Frontal cortex (tissue), 4 donors: Measurements from ENCODE around the gene DEPDC7. TPM values are rescaled to one million over a fixed set of nuclear protein-coding genes. Genes with fewer than 3 reads are reported as not detected.
A peak's percentile ranks its signal among the peaks of the same experiment; 100 is the strongest.
"Not testable (repeated sequence)": the region's sequence is repeated elsewhere in the genome, so short reads cannot be mapped to it uniquely, and the experiment has no call there.

Experiments used
- DNase-seq, 2 donors: peaks; one replicate each; pipeline ENCODE4 v3.0.0; 2012; ENCODE audit warnings: low spot score in 2 of 2
- FAIRE-seq: peaks from 2 replicates; lab custom pipeline; 2012; peaks lifted over from hg19 to GRCh38; lab: Jason Lieb, UNC
- total RNA-seq: library from RNA; depleted of rRNA; stranded (reverse); fragments of >200 nt; gene quantifications from one replicate; pipeline ENCODE4 v1.2.3, GENCODE V29; 2014
- donor health status: control.
- donor health status: control.
- donor health status: control.

The DEPDC7 gene
- total RNA-seq, 1 donor from 2014 or later: 1.6 TPM

DNA sequence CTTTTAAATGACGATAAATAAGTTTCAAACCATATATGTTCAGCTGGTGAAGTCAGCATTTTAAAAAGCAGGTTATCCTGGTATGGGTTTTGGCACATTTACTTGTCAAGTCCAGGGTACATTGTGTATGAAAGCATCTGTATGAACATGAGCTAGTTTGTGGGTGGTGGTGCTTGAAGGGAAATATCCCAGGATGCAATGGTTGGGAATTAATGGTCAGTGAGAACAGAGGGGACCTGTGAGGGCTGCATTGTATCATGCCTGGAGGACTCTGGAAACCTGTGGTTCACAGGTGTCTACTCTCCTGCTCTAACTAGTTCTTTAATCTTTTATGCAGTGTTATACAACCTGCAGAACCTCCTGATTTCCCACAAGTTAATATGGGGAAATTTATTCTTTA, 5.8 kb downstream of the DEPDC7 start:
- DNase-seq (no peak), FAIRE-seq (no peak)

DNA sequence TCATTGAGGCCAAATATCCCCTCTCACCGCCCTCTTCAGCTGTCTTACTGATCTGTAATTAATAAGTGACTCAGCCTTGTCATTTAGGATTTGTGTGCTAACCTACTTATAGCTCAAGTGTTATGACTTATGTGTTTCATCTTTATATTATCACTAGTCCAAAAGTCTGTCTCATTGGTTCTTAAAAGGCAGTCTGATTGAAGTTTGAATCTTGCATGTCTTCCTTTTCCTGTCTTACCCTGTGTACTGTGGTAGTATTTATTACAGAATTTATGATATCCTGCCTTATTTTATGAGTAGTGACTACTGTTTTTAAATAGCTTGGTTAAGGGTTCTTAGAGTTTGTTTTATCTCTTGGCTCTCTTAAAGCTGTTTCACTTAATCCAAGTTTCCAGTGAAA, 6.3 kb downstream of the DEPDC7 start:
- DNase-seq (no peak), FAIRE-seq (no peak)

DNA sequence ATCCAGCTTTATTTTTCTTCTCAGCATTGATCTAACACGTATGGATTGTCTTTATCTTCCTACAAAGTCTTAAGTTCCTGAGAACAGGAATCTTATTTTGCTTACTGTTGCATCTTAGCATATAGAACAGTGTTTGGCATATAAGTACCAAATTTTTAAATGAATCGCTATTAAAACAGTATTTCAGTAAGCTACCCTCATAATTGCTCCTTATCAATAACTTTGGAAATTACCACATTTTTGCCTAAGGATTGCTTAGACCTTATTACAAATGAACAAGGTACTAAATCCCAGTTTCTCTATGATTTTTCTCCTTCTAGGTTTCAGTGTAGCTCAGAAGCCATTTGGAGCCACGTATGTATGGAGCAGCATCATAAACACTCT, 9.7 kb downstream of the DEPDC7 start:
- no peak for FAIRE-seq
- no peak for DNase-seq

DNA sequence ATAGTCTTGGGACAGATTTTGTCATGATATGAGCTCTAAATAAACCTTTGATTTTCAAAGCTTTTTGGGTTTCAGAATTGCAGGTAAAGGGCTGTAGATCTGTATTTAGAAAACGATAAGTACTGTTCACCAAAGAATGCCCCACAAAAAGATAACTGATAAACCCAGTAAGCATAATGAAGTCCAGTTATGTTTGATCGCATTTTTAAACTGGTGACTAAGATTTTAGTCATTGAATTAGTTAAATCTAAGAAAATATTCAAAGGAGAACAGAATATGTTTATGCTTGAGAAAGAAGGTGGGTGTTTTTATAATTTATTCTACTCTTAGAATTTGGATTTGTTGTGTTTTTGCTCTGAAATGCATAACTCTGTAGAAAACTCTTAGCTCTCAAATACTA, 11.6 kb downstream of the DEPDC7 start:
- DNase-seq (no peak), FAIRE-seq (no peak)

DNA sequence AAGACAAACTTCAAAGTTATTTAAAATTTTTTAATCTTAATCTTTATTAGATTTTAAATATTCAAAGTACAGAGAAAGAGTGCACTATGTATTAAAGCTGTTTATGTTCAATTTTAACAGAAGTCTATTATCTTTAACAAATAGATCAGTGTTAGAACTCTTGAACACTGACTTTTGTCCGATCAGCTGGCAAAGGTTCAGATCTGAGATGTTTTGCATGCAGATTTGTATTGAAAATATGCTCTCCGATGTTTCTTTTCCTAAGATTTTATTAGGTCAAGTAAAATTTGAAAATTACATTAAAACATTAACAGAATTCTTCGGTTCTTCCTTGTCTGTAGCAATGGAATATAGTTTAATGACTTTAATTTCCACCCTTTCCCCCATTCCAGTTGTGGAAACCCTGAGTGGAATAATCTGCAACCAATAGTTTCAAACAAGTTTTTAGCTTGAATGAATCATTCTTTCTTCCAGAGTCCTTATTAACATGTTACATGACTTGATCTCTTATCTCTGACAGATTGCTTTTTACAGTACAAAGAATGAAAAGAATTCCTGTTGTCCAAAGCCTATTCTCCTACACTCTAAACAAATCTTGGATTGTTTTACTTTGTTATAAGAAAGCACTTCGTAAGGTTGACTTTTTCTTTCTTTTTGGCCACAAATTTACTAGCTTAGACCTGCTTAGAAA, 12.3 kb downstream of the DEPDC7 start:
- peak; percentile 45 for FAIRE-seq

DNA sequence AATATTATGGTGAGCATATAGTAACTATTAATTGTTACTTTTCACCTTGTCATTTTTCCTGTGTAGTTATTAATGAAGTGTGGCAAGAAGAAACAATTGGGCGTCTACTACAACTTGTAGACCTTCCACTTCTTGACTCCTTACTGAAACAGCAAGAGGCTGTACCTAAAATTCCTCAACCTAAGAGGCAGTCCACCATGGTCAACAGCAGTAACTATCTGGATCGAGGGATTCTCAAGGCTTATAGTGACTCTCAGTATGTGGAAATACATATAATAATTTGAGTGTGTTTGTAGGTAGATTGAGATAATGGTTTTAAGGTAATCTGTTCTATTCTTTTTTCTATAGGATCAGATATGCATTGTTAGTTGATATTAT, 12.8 kb downstream of the DEPDC7 start:
- no peak for DNase-seq
- no peak for FAIRE-seq

More for the DNA sequence above, 12.3 kb downstream of the DEPDC7 start:
- DNase-seq: no peak

DNA sequence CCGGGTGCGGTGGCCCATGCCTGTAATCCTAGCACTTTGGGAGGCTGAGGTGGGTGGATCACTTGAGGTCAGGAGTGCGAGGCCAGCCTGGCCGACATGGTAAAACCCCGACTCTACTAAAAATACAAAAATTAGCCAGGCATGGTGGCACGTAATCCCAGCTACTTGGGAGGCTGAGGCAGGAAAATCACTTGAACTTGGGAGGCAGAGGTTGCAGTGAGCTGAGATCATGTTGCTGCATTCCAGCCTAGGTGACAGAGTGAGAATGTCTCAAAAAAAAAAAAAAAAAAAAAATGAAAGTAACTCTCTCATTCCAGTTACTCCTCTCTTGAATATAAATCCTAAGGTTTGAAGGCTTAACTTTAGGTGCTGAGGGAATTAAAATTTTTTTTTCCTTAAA, 13.5 kb downstream of the DEPDC7 start:
- DNase-seq, FAIRE-seq: not testable (repeated sequence)

DNA sequence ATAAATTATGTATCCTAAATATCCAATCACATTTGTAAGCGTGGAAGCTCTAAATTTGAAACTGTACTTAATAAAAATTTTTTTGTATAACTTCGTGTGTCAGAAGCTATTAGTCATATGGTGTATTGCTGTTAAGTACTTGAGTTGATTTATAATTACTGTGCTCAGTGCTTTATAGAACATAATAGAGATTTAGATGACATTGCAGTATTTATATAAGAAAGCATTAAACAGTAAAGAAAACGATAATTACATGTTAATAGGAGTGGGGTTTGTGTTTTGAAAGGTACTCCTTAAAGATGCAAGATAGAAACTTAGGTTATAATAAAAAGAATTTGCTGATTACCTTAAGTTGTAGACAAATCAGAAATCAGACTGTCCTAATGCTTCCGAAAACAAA, 17.8 kb downstream of the DEPDC7 start:
- FAIRE-seq (no peak), DNase-seq (no peak)

DNA sequence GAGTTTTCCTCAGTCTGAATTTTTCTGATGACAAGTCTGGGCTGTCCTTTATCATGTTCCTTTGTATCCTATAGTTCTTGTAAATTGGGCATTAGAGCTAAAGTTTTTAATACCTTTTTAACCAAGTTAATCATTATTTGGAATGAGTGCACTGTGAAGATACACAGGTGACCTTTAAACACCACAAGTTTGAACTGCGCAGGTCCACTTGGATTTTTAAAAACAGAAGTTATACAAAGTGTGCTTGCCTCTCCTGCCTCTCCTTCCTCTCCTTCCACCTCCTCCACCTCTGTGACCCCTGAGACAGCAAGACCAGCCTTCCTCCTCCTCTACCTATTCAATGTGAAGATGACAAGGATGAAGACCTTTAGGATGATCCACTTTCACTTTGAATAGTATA, 19.3 kb downstream of the DEPDC7 start:
- DNase-seq: no peak
- FAIRE-seq: no peak

DNA sequence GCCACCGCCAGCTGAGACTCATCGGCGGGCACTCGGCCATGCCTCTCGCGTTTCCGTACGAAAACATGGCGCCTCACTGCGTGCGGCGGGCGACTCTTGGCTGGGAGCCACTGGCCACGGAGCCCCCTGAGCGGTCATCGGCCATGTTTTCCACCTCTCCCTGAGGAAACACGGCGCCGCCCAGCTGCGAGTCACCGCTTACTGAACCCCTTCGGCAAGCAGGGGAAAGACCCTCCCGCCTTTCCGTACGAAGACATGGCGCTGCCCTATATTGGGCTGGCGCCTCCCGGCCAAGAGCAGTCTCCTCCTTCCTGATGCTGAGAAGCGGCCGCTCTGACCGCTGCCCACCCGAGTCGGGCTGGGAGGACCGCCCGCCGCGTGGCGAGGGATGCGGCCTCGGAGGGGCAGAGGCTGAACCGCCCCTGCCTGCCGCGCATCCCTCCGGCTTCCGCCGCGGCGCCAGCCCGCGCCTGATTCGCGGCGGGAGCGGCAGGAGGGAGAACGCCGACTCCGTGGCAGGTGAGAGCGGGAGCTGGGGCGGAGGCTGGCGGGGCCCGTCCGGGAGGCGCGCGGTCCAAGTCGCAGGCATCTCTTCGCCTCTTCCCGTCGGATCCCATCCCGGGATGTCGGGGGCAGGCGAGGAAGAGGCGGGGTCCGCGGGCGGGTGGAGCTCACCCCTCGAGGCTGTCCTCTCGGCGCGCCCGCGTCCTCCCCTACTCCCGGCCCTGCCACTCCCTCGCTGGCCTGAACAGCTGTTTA, 23.8 kb downstream of the DEPDC7 start, which contains the start of gene TCP11L1:
TCP11L1 (plus strand) TSS at position 299 of the 759 bp plus-strand sequence. CDS start 4,202 bp downstream, outside the sequence.
- FAIRE-seq (no peak), DNase-seq (peak; percentile 84)

DNA sequence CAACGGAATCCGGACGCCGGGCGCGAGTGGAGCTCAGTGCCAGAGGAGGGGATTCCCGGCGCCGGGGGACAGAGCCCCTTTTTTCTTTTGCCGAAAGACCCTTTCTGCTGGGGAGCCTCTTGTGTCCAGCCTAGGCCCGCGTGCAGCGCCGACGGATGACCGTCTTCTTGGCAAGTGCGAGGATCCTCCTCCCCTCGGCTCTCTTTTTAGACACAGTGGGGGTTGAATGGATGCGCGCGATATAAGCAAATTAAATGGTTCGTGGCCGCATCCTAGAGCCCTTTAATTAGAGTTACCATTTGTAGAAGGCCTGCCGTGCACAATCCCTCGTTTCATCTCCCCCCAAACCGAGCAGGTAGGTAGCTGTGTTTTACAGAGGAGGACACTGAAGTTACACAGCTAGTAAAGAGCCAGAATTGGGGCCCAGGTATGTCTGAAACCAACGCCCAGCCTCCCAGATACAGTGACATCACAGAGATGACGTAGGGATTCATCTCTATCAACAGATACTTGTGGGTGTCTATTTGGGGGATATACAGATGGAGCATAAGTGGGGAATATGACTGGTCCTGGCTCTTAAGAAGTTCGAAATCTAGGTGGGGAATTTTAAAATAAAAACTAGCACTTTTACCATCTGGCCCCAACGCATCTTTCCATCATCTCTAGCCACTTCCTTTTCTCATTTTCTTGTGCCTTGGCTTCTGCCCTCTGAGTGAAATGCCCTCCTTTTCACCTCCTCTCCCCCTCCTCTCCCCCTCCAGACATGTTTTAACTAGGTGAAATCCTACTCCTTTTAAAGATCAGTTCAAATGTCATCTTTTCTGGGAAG, 24.6 kb downstream of the DEPDC7 start:
- FAIRE-seq (no peak), DNase-seq (peak; percentile 35 to 59)

DNA sequence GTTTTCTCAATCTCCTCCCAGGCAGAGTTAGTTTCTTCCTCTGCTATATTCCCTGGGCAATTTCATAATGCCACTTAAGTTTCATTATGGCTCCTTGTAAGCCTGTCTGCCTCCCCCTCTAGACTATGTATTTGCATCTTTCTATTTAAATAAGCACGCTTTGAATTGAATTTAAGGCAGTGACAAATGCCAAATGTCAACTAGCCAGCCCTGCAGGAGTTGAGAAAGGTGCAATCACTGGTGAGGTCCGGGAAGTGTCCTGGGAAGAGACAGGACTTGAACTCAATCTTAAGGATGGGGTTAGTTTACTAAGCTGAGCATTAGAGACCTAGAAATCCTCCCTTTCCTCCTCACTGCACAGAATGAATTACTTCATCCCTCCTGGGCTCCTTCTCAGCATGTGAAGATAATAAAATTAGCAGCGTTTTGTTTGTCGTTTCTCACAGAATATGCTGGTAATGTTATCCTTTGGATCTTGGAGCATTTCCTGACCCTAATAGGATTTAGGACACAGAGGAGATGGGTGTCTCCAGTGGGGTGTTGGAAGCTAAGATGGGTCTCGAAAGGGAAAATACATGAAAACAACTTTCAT, 25.3 kb downstream of the DEPDC7 start:
- FAIRE-seq (no peak), DNase-seq (no peak)

DNA sequence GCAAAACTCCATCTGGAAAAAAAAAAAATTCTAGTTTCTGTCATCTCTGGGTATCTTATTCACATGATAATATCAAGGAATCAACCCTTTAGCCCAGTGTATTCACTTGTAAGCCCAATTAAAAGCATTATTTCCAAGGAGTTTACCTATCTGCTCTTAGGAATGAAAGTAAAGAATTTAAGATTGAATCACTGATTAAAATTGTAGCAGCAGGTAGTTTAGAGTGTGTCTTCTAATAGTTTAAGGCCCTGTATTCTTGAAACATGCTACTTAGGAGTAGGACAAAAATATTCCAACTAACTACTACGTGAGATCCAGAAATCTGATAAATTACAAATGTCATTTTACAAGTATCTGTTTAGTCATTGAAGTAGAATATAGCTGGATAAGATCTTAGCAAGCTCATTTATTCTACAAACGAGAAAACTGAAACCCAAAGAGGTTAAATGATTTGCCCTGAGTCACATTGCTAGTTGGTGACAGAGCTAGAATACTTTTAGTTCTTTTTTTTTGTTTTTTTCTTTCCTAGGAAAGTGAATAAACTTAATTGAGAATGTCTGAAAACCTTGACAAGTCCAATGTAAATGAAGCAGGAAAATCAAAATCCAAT, 27.6 kb downstream of the DEPDC7 start:
- DNase-seq: no peak
- FAIRE-seq: no peak

DNA sequence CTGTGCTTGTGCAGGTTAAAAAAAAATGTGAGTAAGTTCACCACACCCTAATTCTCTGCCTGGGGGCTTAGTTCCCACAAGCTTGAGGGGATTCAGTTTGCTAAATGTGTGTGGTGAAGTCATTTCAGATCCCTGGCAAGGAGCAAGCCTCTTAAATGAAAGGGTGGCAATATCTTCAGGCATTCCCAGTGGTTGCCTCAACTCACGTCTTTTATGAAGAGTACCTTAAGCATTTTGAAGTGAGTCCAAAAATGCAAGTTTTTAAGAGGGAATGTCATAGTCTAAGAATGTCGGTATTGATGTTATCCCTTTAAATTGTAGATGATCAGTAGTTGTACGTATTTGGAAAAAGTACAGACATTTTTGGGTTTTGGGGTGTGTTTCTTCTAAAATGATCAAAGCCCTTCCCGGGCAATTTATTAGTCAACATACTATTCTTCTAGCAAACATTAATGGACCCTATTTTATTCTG, 28.6 kb downstream of the DEPDC7 start:
- FAIRE-seq (no peak), DNase-seq (no peak)

DNA sequence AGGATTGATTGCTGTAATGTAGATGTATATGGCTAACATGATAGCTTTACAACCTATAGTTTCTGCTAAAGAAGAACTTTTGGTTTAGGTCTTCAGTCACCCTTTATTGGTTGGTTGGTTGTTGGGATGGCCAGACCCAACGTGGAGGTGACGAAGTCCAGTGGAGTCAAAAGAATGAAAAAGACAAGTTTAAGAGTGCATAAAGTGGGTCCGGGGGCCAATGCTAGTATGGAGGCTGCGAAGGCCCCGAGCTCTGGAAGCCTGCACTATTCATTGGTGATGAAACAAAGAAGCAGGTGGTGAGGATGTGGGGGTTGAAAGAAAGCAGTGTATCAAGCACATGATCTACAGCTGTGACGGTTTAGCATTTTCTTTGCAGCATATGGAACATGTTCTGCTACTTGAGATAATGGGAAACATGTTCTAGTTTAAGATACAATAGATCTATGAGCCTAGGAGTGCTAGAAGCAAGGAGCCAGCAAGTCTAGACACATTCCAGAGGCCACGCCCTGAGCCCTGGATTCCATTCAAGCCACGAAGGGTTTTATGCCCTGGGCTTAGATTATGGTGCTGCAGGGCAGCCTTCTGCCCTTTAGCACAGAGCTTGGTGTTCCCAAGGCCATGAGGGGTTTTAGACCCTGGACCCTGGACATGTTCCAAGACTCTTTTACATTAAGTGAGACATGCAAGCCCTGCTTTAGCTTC, 30.0 kb downstream of the DEPDC7 start:
- FAIRE-seq: no peak
- no peak for DNase-seq

DNA sequence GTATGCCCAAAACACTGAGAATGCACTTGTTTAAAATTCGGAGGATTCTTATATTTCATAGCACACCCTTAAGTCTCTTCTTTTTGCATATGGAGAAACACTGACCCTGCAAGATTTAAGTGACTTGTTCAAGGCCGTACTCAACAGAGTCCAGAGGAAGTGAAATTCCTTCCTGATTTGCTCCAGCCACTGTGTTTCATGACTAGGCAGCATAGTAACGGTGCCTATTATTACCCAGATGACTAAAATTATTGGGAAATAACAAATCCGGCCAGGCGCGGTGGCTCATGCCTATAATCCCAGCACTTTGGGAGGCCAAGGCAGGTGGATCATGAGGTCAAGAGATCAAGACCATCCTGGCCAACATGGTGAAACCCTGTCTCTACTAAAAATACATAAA, 33.0 kb downstream of the DEPDC7 start:
- not testable (repeated sequence) for FAIRE-seq, DNase-seq

DNA sequence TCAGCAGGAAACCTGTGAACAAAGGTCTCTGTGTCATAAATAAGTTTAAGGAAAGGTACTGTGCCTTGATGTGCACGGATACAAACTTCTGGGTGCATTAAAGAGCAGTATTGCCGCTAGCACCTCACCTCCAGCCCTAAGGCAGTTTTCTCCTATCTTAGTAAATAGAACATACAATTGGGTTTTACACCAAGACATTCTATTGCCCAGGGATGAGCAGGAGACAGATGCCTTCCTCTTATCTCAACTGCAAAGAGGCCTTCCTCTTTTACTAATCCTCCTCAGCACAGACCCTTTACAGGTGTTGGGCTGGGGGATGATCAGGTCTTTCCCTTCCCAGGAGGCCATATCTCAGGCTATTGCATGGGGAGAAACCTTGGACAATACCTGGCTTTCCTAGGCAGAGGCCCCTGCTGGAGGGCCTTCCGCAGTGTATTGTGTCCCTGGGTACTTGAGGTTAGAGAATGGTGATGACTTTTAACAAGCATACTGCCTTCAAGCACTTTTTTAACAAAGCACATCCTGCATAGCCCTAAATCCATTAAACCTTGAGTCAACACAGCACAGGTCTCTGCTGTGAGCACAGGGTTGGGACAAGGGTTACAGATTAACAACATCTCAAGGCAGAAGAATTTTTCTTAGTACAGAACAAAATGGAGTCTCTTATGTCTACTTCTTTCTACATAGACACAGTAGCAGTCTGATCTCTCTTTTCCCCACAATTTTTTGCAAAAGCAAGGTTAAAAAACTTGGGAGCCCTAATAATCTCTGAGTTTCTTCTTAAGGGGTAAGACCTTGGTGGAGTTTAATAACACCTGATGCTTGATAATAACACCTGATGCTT, 34.1 kb downstream of the DEPDC7 start:
- not testable (repeated sequence) for DNase-seq, FAIRE-seq

DNA sequence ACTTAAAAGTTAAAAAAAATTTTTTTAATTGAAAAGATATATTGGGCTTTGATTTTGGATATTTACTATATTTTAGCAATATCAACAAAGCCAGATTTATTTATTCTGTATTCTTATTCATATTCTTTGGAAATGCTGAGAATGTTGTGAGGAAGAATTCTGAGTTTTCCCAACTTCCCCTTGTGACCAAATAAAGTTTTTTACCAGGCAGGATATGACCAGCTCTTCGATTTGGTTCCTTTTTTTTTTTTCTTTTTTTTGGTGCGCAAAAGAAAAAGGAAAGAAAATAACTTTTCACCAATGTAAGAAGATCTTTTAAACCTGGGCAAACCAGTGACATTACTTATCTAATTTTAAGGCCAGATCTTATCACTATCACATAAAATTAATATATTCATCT, 36.6 kb downstream of the DEPDC7 start:
- FAIRE-seq (no peak), DNase-seq (no peak)
